Sigmoid colon (tissue), 7 donors: ENCODE measurements around the gene ZBTB40. TPM values are rescaled to one million over a fixed set of nuclear protein-coding genes. Genes with fewer than 3 reads are reported as not detected.

Source experiments
- DNase-seq: peaks from one replicate; pipeline ENCODE4 v3.0.0-alpha.2; 2019
- H3K27ac ChIP-seq, 4 donors: fragments of 200-600 bp; sonication (generic); one replicate each; pipeline ENCODE4 v1.5.1; 2016 to 2019; ENCODE audit warnings: mild to moderate bottlenecking in 1 of 4
- H3K27me3 ChIP-seq, 3 donors: fragments of 200-600 bp; sonication (generic); one replicate each; pipeline ENCODE4 v1.5.1; 2019; ENCODE audit warnings: mild to moderate bottlenecking in 1 of 3
- H3K36me3 ChIP-seq, 4 donors: fragments of 200-600 bp; sonication (generic); one replicate each; pipeline ENCODE4 v1.5.1; 2016 to 2019
- H3K4me1 ChIP-seq, 4 donors: fragments of 200-600 bp; sonication (generic); one replicate each; pipeline ENCODE4 v1.5.1; 2017 to 2019
- H3K4me3 ChIP-seq, 4 donors: fragments of 200-600 bp; sonication (generic); one replicate each; pipeline ENCODE4 v1.5.1; 2017 to 2019; ENCODE audit warnings: mild to moderate bottlenecking in 2 of 4, moderate library complexity in 1 of 4
- H3K9me3 ChIP-seq, 4 donors: fragments of 200-600 bp in 3 of 4; sonication (generic) in 3 of 4; one replicate each; pipeline versions ENCODE4 v1.5.1 to v1.6.1; 2013 to 2019
- EP300 ChIP-seq, 4 donors: sonication (generic); formaldehyde crosslinking; IDR thresholded peaks; one replicate each; pipeline ENCODE4 v1.6.1; 2017; ENCODE audit warnings: antibody characterized with exemption in 4 of 4
- POLR2A ChIP-seq, 2 donors: fragments of 450-650 bp; IDR thresholded peaks; one replicate each; pipeline ENCODE4 v1.6.1; 2016; ENCODE audit warnings: antibody characterized with exemption in 2 of 2, mild to moderate bottlenecking in 2 of 2, moderate library complexity in 2 of 2
- POLR2AphosphoS5 ChIP-seq, 4 donors: sonication (generic); formaldehyde crosslinking; IDR thresholded peaks; one replicate each; pipeline ENCODE4 v1.6.1; 2017; ENCODE audit warnings: antibody characterized with exemption in 4 of 4
- WGBS, 2 donors: extraction: QIAGEN DNeasy Blood & Tissue Kit; methylation state at CpG; one replicate each; pipeline ENCODE4 v1.1.7; 2013; 5-methylcytosine and 5-hydroxymethylcytosine counted together
- intact Hi-C: fragments of 100-400 bp; cut with DNase I; formaldehyde crosslinking; loops from one replicate; pipeline ENCODE4 v1.15.1; 2023
- polyA plus RNA-seq, 3 donors: library from polyadenylated mRNA; stranded (reverse); fragments of 200-250 nt; gene quantifications; one replicate each; pipeline ENCODE4 v1.2.3, GENCODE V29; 2013
- total RNA-seq, 4 donors: library from RNA; depleted of rRNA; stranded (reverse); fragments of >200 nt; gene quantifications; one replicate each; pipeline ENCODE4 v1.1.0, GENCODE V29; 2016
- TF ChIP-seq, protein P1 (sequence below), 4 experiments: fragments of 450-650 bp in 3 of 4; fragments of 200-600 bp in 1 of 4; IDR thresholded peaks; one replicate each; pipeline ENCODE4 v1.5.1; 2016 to 2019; ENCODE audit warnings: antibody characterized with exemption in 4 of 4, mild to moderate bottlenecking in 3 of 4, moderate library complexity in 2 of 4
- donor health status: healthy with polysubstance abuse.
- donor health status: Bipolar disorder and iron deficiency.
- donor health status: healthy.

ZBTB40 gene
- total and polyA plus RNA-seq, 7 donors, result 1.8 to 22.2 (median 14.3) TPM

DNA sequence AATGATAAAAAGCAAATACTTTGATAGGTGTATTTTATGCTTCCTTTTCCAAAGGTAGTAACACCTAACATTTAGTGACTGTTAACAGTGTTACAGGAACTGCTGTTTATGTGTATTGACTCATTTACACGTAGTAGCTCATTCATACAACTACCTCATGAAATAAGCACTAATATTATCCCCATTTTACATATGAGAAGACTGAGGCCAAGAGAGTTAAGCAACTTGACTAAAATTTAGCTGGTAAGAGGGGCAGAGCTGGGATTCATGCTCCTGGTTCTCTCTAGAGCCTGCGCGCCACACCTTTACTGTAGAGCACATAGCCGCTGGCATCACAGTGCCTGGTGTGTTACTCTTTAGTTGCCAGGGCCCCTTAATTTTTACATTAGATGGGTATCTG lies 11.3 kb downstream of the ZBTB40 start:
- WGBS, 2 donors, result 95% methylated on average over 4 of the region's 4 CpGs
- H3K9me3 ChIP-seq, result no peaks in the 10 kb centered on the region
- intact Hi-C loops, result no loop called here
- no peak for DNase-seq
- peaks cover 0 to 6% (median 4%) of the 10 kb centered on the region in 4 donors for H3K4me1 ChIP-seq
- no peak for TF ChIP-seq POLR2AphosphoS5 (IDR thresholded peaks at IDR 0.05)
- H3K27ac ChIP-seq, result no peak overlapping the region
- no peak overlapping the region for H3K4me3 ChIP-seq
- no peaks in the 10 kb centered on the region for H3K27me3 ChIP-seq
- no peaks in the 10 kb centered on the region for H3K36me3 ChIP-seq

DNA sequence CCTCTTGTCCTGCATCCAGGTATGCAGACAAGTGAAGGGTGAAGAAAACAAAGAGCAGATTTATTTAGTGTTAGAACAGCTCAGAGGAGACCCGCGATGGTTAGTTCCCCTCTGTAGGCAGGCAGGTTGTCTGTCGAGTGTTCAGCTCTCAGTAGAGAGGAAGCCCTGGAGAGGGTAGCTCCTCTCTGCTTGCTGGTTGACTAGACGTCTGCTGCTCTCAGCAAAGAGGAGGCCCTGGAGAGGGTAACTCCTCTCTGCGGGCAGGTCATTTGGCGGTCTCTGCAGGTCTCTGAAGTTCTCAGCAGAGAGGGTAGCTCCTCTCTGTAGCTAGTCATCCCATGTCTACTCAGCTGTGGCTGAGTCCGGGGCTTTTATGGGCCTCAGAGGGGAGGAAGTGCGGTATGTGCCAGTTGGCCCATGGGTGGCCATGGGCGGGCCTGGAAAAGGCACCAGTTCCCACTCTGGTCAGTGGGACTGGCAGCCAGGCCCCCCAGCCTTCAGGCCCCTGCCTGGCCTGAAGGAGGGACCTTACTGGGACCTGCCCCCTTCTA lies 13.4 kb downstream of the ZBTB40 start:
- TF ChIP-seq EP300 (IDR thresholded peaks at IDR 0.05) (no peak), POLR2AphosphoS5 (IDR thresholded peaks at IDR 0.05) (no peak), POLR2A (IDR thresholded peaks at IDR 0.05) (no peak)
- TF ChIP-seq, protein P1, sequence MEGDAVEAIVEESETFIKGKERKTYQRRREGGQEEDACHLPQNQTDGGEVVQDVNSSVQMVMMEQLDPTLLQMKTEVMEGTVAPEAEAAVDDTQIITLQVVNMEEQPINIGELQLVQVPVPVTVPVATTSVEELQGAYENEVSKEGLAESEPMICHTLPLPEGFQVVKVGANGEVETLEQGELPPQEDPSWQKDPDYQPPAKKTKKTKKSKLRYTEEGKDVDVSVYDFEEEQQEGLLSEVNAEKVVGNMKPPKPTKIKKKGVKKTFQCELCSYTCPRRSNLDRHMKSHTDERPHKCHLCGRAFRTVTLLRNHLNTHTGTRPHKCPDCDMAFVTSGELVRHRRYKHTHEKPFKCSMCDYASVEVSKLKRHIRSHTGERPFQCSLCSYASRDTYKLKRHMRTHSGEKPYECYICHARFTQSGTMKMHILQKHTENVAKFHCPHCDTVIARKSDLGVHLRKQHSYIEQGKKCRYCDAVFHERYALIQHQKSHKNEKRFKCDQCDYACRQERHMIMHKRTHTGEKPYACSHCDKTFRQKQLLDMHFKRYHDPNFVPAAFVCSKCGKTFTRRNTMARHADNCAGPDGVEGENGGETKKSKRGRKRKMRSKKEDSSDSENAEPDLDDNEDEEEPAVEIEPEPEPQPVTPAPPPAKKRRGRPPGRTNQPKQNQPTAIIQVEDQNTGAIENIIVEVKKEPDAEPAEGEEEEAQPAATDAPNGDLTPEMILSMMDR (IDR thresholded peaks at IDR 0.05), result no peak
- WGBS, 2 donors, result 96 to 97% methylated on average over 9 of the region's 9 CpGs
- no peak for DNase-seq
- Histone ChIP-seq H3K4me3 (no peak overlapping the region), H3K36me3 (no peaks in the 10 kb centered on the region), H3K27ac (no peak overlapping the region), H3K27me3 (no peaks in the 10 kb centered on the region), H3K9me3 (no peaks in the 10 kb centered on the region), H3K4me1 (peaks cover 0 to 7% (median 2%) of the 10 kb centered on the region in 4 donors)
- intact Hi-C loops, result no loop called here

DNA sequence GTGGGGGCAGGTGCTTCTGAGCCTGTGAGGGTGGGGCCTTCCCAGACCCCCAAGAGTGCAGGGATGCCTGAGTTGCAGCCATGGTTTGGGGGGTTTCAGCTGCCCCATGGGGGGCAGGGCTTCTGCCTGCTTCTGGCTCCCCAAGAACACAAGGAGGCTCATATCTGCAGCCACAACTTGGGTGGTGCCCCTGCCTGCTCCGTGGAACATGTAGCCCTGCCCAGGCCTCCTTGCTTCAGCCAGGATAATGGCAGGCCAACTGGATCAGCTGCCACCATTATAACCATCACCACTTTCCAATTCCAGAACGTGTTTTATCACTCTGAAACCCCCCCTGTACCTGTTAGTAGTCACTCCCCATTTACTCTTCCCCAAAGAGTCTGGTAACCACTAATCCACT lies 14.0 kb downstream of the ZBTB40 start:
- Histone ChIP-seq H3K27me3 (no peaks in the 10 kb centered on the region), H3K9me3 (no peaks in the 10 kb centered on the region), H3K4me1 (peaks cover 0 to 12% (median 5%) of the 10 kb centered on the region in 4 donors), H3K4me3 (no peak overlapping the region), H3K27ac (no peak overlapping the region), H3K36me3 (no peaks in the 10 kb centered on the region)
- 91 to 92% methylated on average over 2 of the region's 2 CpGs for WGBS, 2 donors
- intact Hi-C loops, result no loop called here
- DNase-seq, result no peak
- TF ChIP-seq EP300 (IDR thresholded peaks at IDR 0.05) (no peak), POLR2AphosphoS5 (IDR thresholded peaks at IDR 0.05) (no peak), POLR2A (IDR thresholded peaks at IDR 0.05) (no peak)
- TF ChIP-seq, protein P1 (IDR thresholded peaks at IDR 0.05), result no peak

- intact Hi-C loops, result no loop called here
- Histone ChIP-seq H3K4me3 (no peak overlapping the region), H3K36me3 (no peaks in the 10 kb centered on the region), H3K4me1 (peaks cover 0 to 35% (median 24%) of the 10 kb centered on the region in 4 donors), H3K27me3 (no peaks in the 10 kb centered on the region), H3K27ac (no peak overlapping the region), H3K9me3 (no peaks in the 10 kb centered on the region)
- TF ChIP-seq, protein P1 (IDR thresholded peaks at IDR 0.05), result no peak
- TF ChIP-seq POLR2AphosphoS5 (IDR thresholded peaks at IDR 0.05), result no peak
- no peak for TF ChIP-seq EP300 (IDR thresholded peaks at IDR 0.05)
- DNase-seq, result no peak
- WGBS, 2 donors, result 89 to 93% methylated on average over 4 of the region's 4 CpGs
Observed at GRCh38 chr1:22470227-22470626, 18.6 kb downstream of the ZBTB40 start.

GRCh38 chr1:22471078-22471477 lies 19.4 kb downstream of the ZBTB40 start:
- 75 to 79% methylated on average over 2 of the region's 2 CpGs for WGBS, 2 donors
- DNase-seq, result peak; percentile 77
- intact Hi-C loops, result no loop called here

More at GRCh38 chr1:22471078-22471477, 19.4 kb downstream of the ZBTB40 start:
- H3K27ac ChIP-seq, result no peak overlapping the region
- H3K9me3 ChIP-seq, result no peaks in the 10 kb centered on the region
- H3K36me3 ChIP-seq, result no peaks in the 10 kb centered on the region
- peaks cover 0 to 35% (median 24%) of the 10 kb centered on the region in 4 donors for H3K4me1 ChIP-seq
- TF ChIP-seq, protein P1 (IDR thresholded peaks at IDR 0.05), result no peak
- TF ChIP-seq POLR2A (IDR thresholded peaks at IDR 0.05) (no peak), EP300 (IDR thresholded peaks at IDR 0.05) (no peak), POLR2AphosphoS5 (IDR thresholded peaks at IDR 0.05) (no peak)
- no peak overlapping the region for H3K4me3 ChIP-seq
- no peaks in the 10 kb centered on the region for H3K27me3 ChIP-seq
